Middle frontal gyrus (tissue), 1 donor: ENCODE measurements around the gene CABLES2.

Experiments used
- DNase-seq: peaks from one replicate; pipeline ENCODE4 v3.0.0-alpha.2; 2015; ENCODE audit warnings: low spot score; ENCODE audit errors: extremely low spot score

CABLES2 gene

GRCh38 chr20:62372042-62372993 is 34.8 kb downstream of the CABLES2 start:
- DNase-seq, result no peak

DNA sequence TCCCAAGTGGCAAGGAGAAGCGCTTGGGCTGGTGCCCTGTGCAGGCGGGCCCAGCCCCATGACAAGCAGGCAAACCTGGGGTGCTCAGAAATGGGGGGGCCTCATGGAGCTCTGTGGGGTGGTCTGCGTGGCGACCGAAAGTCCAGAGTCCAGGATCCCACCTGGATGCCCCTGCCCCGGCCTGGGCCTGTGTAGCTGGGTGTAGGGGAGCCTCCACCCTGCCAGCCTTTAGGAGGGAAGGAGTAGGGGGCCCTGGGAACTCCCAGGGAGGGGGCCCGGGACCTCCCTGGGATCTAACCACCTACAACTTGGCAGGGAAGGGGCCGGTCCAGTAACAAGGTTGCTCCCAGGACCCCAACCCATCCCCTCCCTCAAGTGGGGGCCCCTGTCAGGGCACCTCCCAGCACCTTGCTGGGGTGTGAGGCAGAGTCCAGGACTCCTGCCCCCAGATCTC is 35.5 kb downstream of the CABLES2 start:
- DNase-seq, result no peak

- DNase-seq, result no peak
These were observed 36.1 kb downstream of the CABLES2 start for GRCh38 chr20:62370807-62371587.

DNA sequence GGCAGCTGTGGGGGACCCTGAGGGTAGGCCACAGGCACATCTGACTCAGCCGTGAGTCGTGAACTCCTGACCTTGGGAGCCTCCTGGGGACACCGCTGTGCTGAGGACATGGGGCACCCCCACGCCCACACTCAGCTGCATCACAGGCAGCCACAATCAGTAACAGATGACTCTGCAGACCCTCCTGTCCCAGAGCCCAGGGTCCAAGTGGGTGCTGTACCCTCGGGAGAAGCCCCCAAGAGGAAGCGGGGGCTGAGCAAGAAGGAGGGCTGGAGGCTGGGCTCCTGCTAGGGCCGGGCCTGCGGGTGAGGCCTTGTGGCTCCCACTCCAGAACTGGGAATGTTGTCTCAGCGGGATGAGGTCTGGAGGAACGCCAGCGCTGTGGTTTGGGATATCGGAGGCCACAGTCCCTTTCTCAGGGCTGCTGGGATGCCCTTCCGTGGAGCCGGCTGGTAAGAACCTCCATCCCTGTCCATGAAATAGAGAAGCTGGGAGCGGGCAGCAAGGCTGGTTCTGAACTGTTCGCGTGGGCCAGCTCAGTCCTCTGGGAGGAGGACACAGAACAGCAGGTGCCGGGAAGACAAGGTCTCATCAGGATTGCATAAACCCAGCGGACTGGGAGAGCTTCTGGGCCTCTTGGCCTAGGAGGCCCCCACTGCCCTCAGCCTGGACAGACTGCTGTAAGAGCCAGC is 36.8 kb downstream of the CABLES2 start:
- no peak for DNase-seq

GRCh38 chr20:62369815-62370114 is 37.3 kb downstream of the CABLES2 start:
- no peak for DNase-seq

DNA sequence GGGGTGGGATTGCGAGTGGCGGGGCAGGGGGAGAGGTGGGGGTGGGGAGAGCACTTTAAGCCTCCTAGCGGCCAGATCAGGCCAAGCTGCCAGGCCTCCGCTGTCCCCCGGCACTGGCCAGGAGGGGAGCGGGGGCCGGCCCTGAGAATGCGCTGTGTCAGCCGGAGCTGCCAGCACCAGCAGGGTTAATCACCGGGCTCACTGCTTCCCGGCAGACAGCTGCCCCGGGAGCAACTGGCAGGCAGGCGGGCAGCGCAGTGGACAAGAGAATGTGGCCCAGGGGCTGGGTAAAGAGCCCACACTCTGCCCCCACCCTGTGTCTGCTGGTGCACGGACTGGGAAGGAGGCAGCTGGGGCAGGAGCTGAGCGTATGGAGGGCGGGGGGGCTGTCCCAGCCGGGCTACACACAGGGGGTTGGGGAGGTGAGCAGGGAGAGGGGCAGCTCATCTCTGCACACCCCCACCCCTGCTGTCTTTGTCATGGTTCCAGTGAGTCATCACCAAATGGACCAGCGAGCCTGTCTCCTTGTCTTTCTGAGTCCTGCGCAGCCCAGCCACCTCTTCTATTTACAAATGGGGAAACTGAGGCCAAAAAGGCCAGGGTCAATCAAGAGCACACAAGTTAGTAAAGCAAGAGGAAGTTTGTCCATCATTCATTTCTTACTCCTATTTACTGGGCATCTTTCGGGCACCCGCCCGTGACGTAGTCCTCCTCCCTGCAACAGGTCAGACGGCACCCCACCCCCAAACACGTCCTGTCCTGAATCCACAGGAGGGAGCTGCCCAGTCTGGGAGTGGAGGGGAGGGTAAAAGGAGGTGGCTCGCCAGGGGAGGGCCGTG is 37.9 kb downstream of the CABLES2 start:
- no peak for DNase-seq

- no peak for DNase-seq
These were observed 38.6 kb downstream of the CABLES2 start for GRCh38 chr20:62368392-62368975.

GRCh38 chr20:62367633-62368391 is 39.3 kb downstream of the CABLES2 start:
- DNase-seq, result no peak

- DNase-seq, result no peak
These were observed 39.9 kb downstream of the CABLES2 start, which contains the start of gene LAMA5 for GRCh38 chr20:62367136-62367632. Gene LAMA5, minus strand, starts transcription at chr20:62367312. Its CDS starts 67 bp downstream, at chr20:62367245.

GRCh38 chr20:62366370-62367135 is 40.5 kb downstream of the CABLES2 start:
- DNase-seq, result no peak

GRCh38 chr20:62365814-62366369 is 41.2 kb downstream of the CABLES2 start:
- DNase-seq, result no peak

DNA sequence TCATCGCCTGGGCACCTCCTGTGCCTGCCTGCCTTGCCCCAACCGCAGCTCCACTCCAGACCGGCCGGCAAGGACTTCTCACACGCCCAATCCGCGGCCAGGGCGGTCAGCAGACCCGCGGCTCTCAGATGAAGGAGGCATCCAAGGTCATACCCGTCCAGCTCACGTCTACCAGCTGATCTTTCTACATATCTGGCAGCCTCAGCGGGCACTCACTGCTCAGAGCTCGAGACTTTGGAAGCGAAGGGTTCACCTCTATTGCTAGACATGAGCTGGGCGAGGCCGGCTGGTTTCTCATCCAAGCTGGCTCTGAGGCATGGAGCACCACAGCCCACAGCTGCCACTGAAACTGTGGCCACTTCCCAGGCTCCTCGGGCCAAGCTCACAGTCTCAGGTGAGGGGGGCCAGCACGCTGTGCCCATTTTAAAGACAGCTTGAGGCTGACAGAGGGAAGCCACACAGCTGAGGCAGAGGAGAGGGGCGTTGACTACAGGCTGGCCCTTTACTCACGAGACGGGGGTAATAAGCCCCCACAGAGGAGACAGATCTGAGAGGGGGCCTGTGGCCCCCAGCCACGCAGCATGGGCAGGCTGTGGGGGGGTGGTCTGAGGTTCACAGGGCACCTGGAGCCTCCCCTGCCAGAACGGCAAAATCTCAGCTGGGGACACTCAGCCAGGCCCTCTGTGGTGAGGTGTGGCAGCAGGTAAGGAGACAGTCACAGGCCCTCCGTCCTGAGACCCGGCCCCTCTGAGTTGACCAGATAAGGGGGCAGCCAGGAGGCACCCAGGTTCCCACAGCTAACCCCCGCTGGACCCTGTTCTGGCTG is 42.0 kb downstream of the CABLES2 start:
- no peak for DNase-seq

- DNase-seq, result no peak
These were observed 42.9 kb downstream of the CABLES2 start for GRCh38 chr20:62363920-62364851.

DNA sequence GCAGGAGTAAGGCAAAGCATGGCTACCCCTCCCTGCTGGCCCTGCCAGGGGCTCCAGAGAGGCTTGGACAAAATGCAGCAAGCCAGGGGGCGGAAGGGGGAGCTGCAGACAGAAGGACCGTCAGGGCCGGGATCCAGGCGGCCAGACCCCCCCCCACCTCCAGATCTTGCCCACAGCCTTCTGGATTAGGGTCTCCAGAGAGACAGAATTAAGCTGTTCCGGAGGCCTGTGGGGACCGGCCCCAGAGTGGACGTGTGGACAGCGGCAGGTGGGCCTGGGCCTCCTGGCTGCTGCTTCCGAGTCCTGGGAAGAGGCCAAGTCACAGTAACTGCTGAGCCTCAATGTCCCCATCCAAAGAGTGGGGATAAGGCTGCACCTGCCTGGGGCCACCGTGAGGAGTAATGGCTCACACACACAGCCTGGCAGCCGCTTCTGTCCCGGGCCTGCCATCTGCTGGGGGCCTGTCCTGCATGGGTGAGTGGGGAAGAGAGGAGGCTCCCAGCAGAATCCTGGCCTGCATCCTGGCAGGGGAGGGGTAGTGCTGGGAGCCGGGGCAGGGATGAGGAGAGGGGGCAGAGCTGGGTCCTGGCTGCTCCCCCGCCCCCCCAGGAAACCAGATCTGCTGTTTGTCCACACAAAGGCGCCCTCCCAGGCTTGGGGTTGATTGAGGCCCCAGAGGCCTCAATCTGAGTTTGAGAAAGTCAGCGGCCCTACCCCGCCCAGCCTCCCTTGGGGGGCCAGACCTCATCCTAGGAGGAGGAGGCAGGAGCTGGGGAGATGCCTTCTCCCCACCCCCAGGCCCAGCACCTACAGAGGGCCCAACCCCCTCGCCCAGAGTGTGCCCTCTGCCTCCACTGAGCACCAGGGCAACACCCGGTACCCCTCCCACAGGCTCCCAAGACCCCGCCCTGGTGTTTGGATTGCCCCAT is 43.8 kb downstream of the CABLES2 start:
- no peak for DNase-seq

DNA sequence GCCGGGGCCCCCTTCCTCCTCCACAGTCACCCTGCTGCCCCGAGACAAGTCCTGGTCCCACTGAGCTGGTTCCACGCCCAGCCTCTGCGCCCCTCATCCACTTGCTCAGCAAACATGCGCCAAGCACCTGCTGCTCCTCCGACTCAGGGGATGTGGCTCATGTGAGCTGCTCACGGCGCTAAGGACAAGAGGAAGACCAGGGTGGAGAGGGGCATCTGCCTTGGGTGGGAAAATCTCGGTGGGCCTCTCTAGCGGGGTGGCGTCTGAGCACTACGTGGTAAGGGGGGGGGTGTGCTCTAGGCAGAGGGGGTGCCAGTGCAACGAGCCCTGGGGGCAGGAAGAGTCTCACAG is 44.5 kb downstream of the CABLES2 start:
- DNase-seq, result no peak
